GM12891 (cell line): ENCODE results near the gene SBF1.
"Not testable (repeated sequence)": the region's sequence is repeated elsewhere in the genome, so short reads cannot be mapped to it uniquely, and the experiment has no call there.

Experiments used
- POLR2A ChIP-seq: IDR thresholded peaks from 2 replicates; pipeline ENCODE4 v1.6.1; 2011; ENCODE audit warnings: low read depth, low read length, control low read depth
- POLR2AphosphoS5 ChIP-seq: IDR thresholded peaks from 2 replicates; pipeline ENCODE4 v1.6.1; 2011; ENCODE audit warnings: low read depth, low read length, control low read depth
- SPI1 ChIP-seq: IDR thresholded peaks from 2 replicates; pipeline ENCODE4 v1.6.1; 2011; ENCODE audit warnings: low read depth, low read length, control low read depth

DNA sequence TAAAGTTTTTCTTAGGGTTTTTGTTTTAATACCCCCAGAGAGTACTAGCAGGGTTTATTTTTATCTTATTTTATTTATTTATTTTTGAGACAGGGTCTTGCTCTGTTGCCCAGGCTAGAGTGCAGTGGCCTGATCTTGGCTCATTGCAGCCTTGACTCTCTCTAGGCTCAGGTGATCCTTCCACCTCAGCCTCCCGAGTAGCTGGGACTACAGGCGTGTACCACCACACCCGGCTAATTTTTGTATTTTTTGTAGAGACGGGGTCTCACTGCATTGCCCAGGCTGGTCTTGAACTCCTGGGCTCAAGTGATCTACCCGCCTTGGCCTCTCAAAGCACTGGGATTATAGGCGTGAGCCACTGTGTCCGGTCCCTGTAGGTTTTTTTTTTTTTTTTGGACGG lies 45.3 kb upstream of the SBF1 start:
- not testable (repeated sequence) for TF ChIP-seq POLR2A, POLR2AphosphoS5, SPI1
